ENCODE measurements around the gene CD27.
"Not testable (repeated sequence)": the region's sequence is repeated elsewhere in the genome, so short reads cannot be mapped to it uniquely, and the experiment has no call there.

The CD27 gene

GRCh38 chr12:6470375-6471163 lies 25.8 kb downstream of the CD27 start, which contains the start of gene VAMP1:
Gene VAMP1, minus strand, starts transcription at chr12:6470677. Its CDS starts 146 bp downstream, at chr12:6470531.
- peak within 1 kb of the TSS; percentile 75 for H3K27ac Mint-ChIP-seq
- H3K9me3 Mint-ChIP-seq, result no peaks in the 10 kb centered on the region
- peaks cover 41% of the 10 kb centered on the region for H3K4me1 Mint-ChIP-seq
- no peaks in the 10 kb centered on the region for H3K27me3 Mint-ChIP-seq
- H3K4me3 Mint-ChIP-seq, result peak within 1 kb of the TSS; percentile 92
- ATAC-seq (ENCODE audit: low read depth) (peak; percentile 89), DNase-seq (ENCODE audit: low spot score in 2 of 2) (peak; percentile 91 to 95)
- H3K36me3 Mint-ChIP-seq, result peaks cover 12% of the 10 kb centered on the region

DNA sequence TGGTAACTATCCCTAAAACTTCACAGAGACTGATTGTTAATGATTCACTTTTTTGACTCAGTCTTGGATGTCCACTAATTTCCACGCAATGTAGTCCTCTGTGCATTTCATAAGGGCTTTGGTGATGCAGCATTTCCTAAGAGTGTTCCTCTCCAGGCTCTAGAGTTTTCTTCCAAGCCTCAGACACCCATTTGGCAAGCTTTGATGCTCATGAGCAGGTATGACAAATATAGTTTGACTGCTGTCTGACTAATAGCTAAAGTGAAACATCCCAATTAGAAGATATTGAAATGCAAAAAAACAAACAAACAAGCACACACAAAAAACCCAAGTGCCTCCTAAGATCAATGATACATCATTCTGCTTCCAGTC lies 27.2 kb downstream of the CD27 start:
- ATAC-seq (ENCODE audit: low read depth) (no peak), DNase-seq (ENCODE audit: low spot score in 2 of 2) (no peak)
- no peaks in the 10 kb centered on the region for H3K27me3 Mint-ChIP-seq
- peak overlapping the region; percentile 17 for H3K4me3 Mint-ChIP-seq
- H3K9me3 Mint-ChIP-seq, result no peaks in the 10 kb centered on the region
- no peak overlapping the region for H3K27ac Mint-ChIP-seq
- H3K36me3 Mint-ChIP-seq, result peaks cover 3% of the 10 kb centered on the region
- H3K4me1 Mint-ChIP-seq, result peaks cover 30% of the 10 kb centered on the region

- ATAC-seq (ENCODE audit: low read depth), result no peak
- H3K4me3 Mint-ChIP-seq, result no peak overlapping the region
Measured at GRCh38 chr12:6472491-6472890, 27.7 kb downstream of the CD27 start.

DNA sequence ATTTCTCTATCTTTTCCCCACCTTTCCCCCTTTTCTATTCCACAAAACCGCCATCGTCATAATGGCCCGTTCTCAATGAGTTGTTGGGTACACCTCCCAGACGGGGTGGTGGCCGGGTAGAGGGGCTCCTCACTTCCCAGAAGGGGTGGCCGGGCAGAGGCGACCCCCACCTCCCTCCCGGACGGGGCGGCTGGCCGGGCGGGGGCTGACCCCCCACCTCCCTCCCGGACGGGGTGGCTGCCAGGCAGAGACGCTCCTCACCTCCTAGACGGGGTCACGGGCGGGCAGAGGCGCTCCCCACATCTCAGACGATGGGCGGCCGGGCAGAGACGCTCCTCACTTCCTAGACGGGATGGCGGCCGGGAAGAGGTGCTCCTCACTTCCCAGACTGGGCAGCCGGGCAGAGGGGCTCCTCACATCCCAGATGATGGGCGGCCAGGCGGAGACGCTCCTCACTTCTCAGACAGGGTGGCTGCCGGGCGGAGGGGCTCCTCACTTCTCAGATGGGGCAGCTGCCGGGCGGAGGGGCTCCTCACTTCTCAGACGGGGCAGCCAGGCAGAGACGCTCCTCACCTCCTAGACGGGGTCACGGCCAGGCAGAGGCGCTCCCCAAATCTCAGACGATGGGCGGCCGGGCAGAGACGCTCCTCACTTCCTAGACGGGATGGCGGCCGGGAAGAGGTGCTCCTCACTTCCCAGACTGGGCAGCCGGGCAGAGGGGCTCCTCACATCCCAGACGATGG lies 30.6 kb downstream of the CD27 start:
- not testable (repeated sequence) for H3K27ac Mint-ChIP-seq; H3K36me3 Mint-ChIP-seq; H3K9me3 Mint-ChIP-seq; H3K27me3 Mint-ChIP-seq; H3K4me1 Mint-ChIP-seq; H3K4me3 Mint-ChIP-seq; DNase-seq (ENCODE audit: low spot score in 2 of 2); ATAC-seq (ENCODE audit: low read depth)

More at GRCh38 chr12:6472491-6472890, 27.7 kb downstream of the CD27 start:
- H3K4me1 Mint-ChIP-seq, result peaks cover 26% of the 10 kb centered on the region
- H3K27me3 Mint-ChIP-seq, result no peaks in the 10 kb centered on the region
- H3K36me3 Mint-ChIP-seq, result no peaks in the 10 kb centered on the region
- H3K9me3 Mint-ChIP-seq, result no peaks in the 10 kb centered on the region
- no peak overlapping the region for H3K27ac Mint-ChIP-seq
- no peak for DNase-seq (ENCODE audit: low spot score in 2 of 2)

DNA sequence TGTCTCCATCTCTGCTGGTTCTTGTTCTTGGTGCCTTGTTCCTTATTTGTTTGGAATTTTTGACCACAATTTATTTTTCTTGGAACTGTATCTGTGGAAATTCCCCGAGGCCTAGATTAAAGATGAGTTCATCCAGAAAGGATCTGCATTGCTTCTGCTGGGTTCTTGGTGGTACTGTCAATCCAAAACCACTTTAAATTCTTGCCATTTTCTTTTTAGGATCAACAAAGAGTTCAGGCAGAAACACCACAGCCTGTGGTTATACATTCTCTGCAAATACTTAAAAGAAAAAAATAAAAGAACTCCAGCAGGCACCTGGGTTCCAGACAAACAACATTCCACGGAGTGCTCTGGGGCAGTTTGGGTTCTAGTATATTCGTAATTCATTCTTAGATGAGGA lies 31.7 kb downstream of the CD27 start:
- no peak overlapping the region for H3K4me3 Mint-ChIP-seq
- H3K9me3 Mint-ChIP-seq, result no peaks in the 10 kb centered on the region
- H3K4me1 Mint-ChIP-seq, result no peaks in the 10 kb centered on the region
- no peak for DNase-seq (ENCODE audit: low spot score in 2 of 2)
- H3K36me3 Mint-ChIP-seq, result no peaks in the 10 kb centered on the region
- H3K27me3 Mint-ChIP-seq, result no peaks in the 10 kb centered on the region
- no peak for ATAC-seq (ENCODE audit: low read depth)
- no peak overlapping the region for H3K27ac Mint-ChIP-seq

DNA sequence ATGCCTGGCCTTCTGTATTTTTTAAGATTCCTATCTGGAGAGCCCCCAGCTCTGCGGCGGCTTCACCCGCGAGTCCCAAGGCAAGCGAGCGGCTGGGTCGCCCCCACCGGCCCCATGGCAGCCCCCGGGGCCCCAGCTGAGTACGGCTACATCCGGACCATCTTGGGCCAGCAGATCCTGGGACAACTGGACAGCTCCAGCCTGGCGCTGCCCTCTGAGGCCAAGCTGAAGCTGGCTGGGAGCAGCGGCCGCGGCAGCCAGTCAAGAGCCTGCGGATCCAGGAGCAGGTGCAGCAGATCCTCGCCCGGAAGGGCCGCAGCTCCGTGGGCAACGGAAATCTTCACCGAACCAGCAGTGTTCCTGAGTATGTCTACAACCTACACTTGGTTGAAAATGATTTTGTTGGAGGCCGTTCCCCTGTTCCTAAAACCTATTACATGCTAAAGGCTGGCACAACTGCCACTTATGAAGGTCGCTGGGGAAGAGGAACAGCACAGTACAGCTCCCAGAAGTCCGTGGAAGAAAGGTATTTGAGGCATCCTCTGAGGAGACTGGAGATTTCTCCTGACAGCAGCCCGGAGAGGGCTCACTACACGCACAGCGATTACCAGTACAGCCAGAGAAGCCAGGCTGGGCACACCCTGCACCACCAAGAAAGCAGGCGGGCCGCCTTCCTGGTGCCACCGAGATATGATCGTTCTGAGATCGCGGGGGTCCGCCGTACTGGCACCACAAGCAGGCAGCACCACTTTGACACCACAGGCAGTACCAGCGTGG lies 33.0 kb downstream of the CD27 start:
- not testable (repeated sequence) for DNase-seq (ENCODE audit: low spot score in 2 of 2); H3K36me3 Mint-ChIP-seq; H3K27ac Mint-ChIP-seq; H3K4me1 Mint-ChIP-seq; ATAC-seq (ENCODE audit: low read depth); H3K4me3 Mint-ChIP-seq; H3K9me3 Mint-ChIP-seq; H3K27me3 Mint-ChIP-seq

DNA sequence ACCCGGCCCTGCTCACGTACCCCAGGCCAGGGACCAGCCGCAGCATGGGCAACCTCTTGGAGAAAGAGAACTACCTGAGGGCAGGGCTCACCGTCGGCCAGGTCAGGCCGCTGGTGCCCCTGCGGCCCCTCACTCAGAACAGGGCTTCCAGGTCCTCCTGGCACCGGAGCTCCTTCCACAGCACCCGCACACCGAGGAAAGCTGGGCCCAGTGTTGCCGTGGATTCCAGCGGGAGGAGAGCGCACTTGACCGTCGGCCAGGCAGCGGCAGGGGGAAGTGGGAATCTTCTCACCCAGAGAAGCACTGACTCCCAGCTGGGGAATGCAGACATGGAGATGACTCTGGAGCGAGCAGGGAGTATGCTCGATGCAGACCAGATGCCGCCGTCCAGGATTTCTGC lies 33.7 kb downstream of the CD27 start:
- no peaks in the 10 kb centered on the region for H3K27me3 Mint-ChIP-seq
- no peak for DNase-seq (ENCODE audit: low spot score in 2 of 2)
- no peak overlapping the region for H3K4me3 Mint-ChIP-seq
- no peaks in the 10 kb centered on the region for H3K9me3 Mint-ChIP-seq
- no peak overlapping the region for H3K27ac Mint-ChIP-seq
- no peaks in the 10 kb centered on the region for H3K36me3 Mint-ChIP-seq
- H3K4me1 Mint-ChIP-seq, result no peaks in the 10 kb centered on the region
- ATAC-seq (ENCODE audit: low read depth), result no peak

GRCh38 chr12:6488240-6488639 lies 43.5 kb downstream of the CD27 start:
- no peak for ATAC-seq (ENCODE audit: low read depth)
- Mint-ChIP-seq H3K27ac (no peak overlapping the region), H3K4me1 (no peaks in the 10 kb centered on the region), H3K9me3 (no peaks in the 10 kb centered on the region), H3K4me3 (no peak overlapping the region), H3K27me3 (no peaks in the 10 kb centered on the region), H3K36me3 (peaks cover 9% of the 10 kb centered on the region)
- no peak for DNase-seq (ENCODE audit: low spot score in 2 of 2)

- Mint-ChIP-seq H3K36me3 (peaks cover 9% of the 10 kb centered on the region), H3K4me1 (peaks cover 3% of the 10 kb centered on the region), H3K27ac (no peak overlapping the region), H3K9me3 (no peaks in the 10 kb centered on the region), H3K4me3 (no peak overlapping the region), H3K27me3 (no peaks in the 10 kb centered on the region)
- DNase-seq (ENCODE audit: low spot score in 2 of 2) (no peak), ATAC-seq (ENCODE audit: low read depth) (no peak)
Measured at GRCh38 chr12:6489449-6489848, 44.7 kb downstream of the CD27 start.

GRCh38 chr12:6490673-6491072 lies 45.9 kb downstream of the CD27 start:
- not testable (repeated sequence) for H3K36me3 Mint-ChIP-seq; DNase-seq (ENCODE audit: low spot score in 2 of 2); H3K4me3 Mint-ChIP-seq; H3K27ac Mint-ChIP-seq; ATAC-seq (ENCODE audit: low read depth); H3K9me3 Mint-ChIP-seq; H3K27me3 Mint-ChIP-seq
- H3K4me1 Mint-ChIP-seq, result peaks cover 12% of the 10 kb centered on the region

- peaks cover 14% of the 10 kb centered on the region for H3K4me1 Mint-ChIP-seq
- H3K36me3 Mint-ChIP-seq, result peaks cover 11% of the 10 kb centered on the region
Measured at GRCh38 chr12:6492838-6493496, 48.2 kb downstream of the CD27 start, which contains the start of gene MRPL51. Gene MRPL51, minus strand, starts transcription at chr12:6493262. Its CDS starts 126 bp downstream, at chr12:6493136.

DNA sequence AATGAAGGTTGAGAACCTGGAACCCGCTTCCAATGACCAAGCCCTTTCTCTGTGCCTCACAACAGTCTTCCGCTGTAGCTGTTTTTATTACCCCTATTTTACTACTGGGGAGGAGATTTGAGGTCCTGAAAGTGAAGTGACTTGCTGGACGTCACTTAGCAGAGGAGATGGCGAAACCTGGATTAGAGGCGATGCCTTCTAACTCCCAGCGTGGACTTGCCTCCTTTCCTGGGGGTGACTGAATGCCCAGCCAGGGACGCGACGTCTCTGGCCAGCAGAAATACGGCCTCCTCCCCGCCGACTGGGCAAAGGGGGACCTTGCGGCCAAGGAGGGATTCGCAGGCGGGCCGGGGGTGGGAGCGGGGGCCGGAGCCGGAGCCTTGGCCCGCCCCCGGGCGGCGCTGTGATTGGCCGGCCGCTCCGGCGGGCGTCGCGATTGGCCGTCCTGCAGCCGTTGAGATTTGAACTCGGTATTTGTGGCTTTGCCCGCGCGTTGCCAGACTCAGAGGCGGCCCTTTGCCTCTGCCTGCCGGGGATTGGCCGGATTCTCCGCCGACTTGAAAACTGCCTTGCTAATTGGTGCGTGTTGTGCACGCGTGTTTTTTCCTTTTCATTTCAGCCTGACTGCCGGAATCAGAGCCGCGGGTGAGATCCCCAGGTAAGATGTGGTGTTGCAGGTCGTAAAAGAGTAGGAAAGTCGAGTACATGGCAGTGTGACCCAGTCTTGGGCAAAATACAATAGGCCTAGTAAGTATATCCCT lies 48.9 kb downstream of the CD27 start, which contains the start of gene NCAPD2:
Gene NCAPD2, plus strand, starts transcription at position 606 of the 761 bp plus-strand sequence. CDS start 997 bp downstream, outside the sequence.
- peak within 1 kb of the TSS; percentile 98 for H3K27ac Mint-ChIP-seq
- H3K4me3 Mint-ChIP-seq, result peak within 1 kb of the TSS; percentile 97
- H3K9me3 Mint-ChIP-seq, result no peaks in the 10 kb centered on the region
- DNase-seq (ENCODE audit: low spot score in 2 of 2), result peak; percentile 76 to 91
- no peaks in the 10 kb centered on the region for H3K27me3 Mint-ChIP-seq
- H3K4me1 Mint-ChIP-seq, result peaks cover 14% of the 10 kb centered on the region
- peaks cover 11% of the 10 kb centered on the region for H3K36me3 Mint-ChIP-seq
- peak; percentile 82 for ATAC-seq (ENCODE audit: low read depth)

More at GRCh38 chr12:6492838-6493496, 48.2 kb downstream of the CD27 start, which contains the start of gene MRPL51:
- Mint-ChIP-seq H3K4me3 (peak within 1 kb of the TSS; percentile 97), H3K27me3 (no peaks in the 10 kb centered on the region), H3K9me3 (no peaks in the 10 kb centered on the region), H3K27ac (peak within 1 kb of the TSS; percentile 98)
- DNase-seq (ENCODE audit: low spot score in 2 of 2) (peak; percentile 82 to 96), ATAC-seq (ENCODE audit: low read depth) (peak; percentile 79)
